Osteoblast (primary cell): Measurements from ENCODE around the gene SLC6A9. TPM values are rescaled to one million over a fixed set of nuclear protein-coding genes. Genes with fewer than 3 reads are reported as not detected.

Experiments
- DNase-seq: peaks from one replicate; pipeline ENCODE4 v3.0.0; 2011; ENCODE audit warnings: low spot score, mixed read lengths; ENCODE audit not compliant: insufficient read length; ENCODE audit errors: missing footprints
- H2AFZ ChIP-seq: 2 replicates; pipeline ENCODE4 v1.6.0; 2011; ENCODE audit warnings: mild to moderate bottlenecking, low read length
- H3K27ac ChIP-seq: 2 replicates; pipeline ENCODE4 v1.5.1; 2011; ENCODE audit warnings: mild to moderate bottlenecking, low read depth, low read length, moderate library complexity
- H3K27me3 ChIP-seq: 2 replicates; pipeline ENCODE4 v1.6.0; 2012; ENCODE audit warnings: mild to moderate bottlenecking, control low read depth, inconsistent platforms, low read length, moderate library complexity; ENCODE audit not compliant: insufficient read depth
- H3K36me3 ChIP-seq: 2 replicates; pipeline ENCODE4 v1.5.1; 2011; ENCODE audit warnings: mild to moderate bottlenecking, low read length, control low read depth, moderate library complexity; ENCODE audit not compliant: insufficient read depth
- H3K4me1 ChIP-seq: 2 replicates; pipeline ENCODE4 v1.5.1; 2011; ENCODE audit warnings: mild to moderate bottlenecking, low read length, control low read depth, moderate library complexity; ENCODE audit not compliant: insufficient read depth
- H3K4me2 ChIP-seq: 2 replicates; pipeline ENCODE4 v1.6.0; 2011; ENCODE audit warnings: mild to moderate bottlenecking, low read length; ENCODE audit not compliant: insufficient read depth
- H3K4me3 ChIP-seq: fragments of 200-600 bp; sonication (generic); 3 replicates; pipeline ENCODE4 v1.5.1; 2012; ENCODE audit warnings: mild to moderate bottlenecking, low read length, inconsistent platforms; ENCODE audit not compliant: insufficient read depth
- H3K79me2 ChIP-seq: 2 replicates; pipeline ENCODE4 v1.6.0; 2012; ENCODE audit warnings: mild to moderate bottlenecking, low read length, control low read depth, inconsistent platforms; ENCODE audit not compliant: insufficient read depth
- H3K9me3 ChIP-seq: 2 replicates; pipeline ENCODE4 v1.5.1; 2011; ENCODE audit warnings: low read depth, low read length, control low read depth
- H4K20me1 ChIP-seq: 2 replicates; pipeline ENCODE4 v1.6.0; 2012; ENCODE audit warnings: mild to moderate bottlenecking, low read length, control low read depth; ENCODE audit not compliant: insufficient read depth
- total RNA-seq: library from RNA; depleted of rRNA; stranded (reverse); fragments of >200 nt; gene quantifications from 2 replicates; pipeline ENCODE4 v1.2.3, GENCODE V29; 2012
- TF ChIP-seq, protein P1 (sequence below): IDR thresholded peaks from 2 replicates; pipeline ENCODE4 v1.5.1; 2011; ENCODE audit warnings: mild to moderate bottlenecking, low read depth, low read length, moderate library complexity; ENCODE audit errors: extremely low read depth

The SLC6A9 gene
- total RNA-seq, 1 donor, result 18.5 TPM

DNA sequence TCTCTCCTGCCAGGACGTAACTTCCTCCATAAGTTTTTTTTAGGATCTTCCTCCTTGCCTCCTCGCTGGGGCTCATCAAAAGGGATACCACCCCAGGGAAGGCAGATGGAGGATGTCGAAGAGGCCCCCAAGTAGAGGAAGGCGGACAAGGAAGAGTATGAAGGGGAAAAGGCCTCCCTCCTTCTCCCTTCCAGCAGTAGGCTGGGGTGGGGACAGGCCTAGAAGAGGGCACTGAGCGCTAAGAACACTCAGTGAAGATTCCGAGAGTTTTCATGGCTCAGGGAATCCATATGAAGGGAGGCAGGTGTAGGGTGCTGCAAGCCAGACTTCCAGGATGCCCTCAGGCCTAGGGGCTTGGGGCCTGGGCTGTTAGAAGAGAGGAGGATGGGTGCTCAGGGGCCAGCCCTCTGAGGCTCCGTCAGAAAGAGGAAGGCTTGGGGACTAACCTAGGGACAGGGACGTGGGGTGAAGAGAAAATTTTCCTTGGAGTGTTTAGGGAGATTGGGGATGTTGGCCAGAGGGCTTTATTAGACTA lies 1.8 kb upstream of the SLC6A9 start:
- Histone ChIP-seq H4K20me1 (no peaks in the 10 kb centered on the region), H3K79me2 (no peaks in the 10 kb centered on the region), H3K4me1 (peaks cover 26% of the 10 kb centered on the region), H2AFZ (no peak overlapping the region), H3K27ac (no peak overlapping the region), H3K4me2 (no peak overlapping the region), H3K9me3 (no peaks in the 10 kb centered on the region), H3K36me3 (no peaks in the 10 kb centered on the region), H3K27me3 (no peaks in the 10 kb centered on the region), H3K4me3 (no peak overlapping the region)
- TF ChIP-seq, protein P1, sequence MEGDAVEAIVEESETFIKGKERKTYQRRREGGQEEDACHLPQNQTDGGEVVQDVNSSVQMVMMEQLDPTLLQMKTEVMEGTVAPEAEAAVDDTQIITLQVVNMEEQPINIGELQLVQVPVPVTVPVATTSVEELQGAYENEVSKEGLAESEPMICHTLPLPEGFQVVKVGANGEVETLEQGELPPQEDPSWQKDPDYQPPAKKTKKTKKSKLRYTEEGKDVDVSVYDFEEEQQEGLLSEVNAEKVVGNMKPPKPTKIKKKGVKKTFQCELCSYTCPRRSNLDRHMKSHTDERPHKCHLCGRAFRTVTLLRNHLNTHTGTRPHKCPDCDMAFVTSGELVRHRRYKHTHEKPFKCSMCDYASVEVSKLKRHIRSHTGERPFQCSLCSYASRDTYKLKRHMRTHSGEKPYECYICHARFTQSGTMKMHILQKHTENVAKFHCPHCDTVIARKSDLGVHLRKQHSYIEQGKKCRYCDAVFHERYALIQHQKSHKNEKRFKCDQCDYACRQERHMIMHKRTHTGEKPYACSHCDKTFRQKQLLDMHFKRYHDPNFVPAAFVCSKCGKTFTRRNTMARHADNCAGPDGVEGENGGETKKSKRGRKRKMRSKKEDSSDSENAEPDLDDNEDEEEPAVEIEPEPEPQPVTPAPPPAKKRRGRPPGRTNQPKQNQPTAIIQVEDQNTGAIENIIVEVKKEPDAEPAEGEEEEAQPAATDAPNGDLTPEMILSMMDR, result no peak
- peak; percentile 58 for DNase-seq

GRCh38 chr1:44032170-44032790 lies 1.0 kb upstream of the SLC6A9 start:
- peaks cover 26% of the 10 kb centered on the region for H3K4me1 ChIP-seq
- H3K9me3 ChIP-seq, result no peaks in the 10 kb centered on the region
- H4K20me1 ChIP-seq, result no peaks in the 10 kb centered on the region
- no peak overlapping the region for H3K27ac ChIP-seq
- TF ChIP-seq, protein P1, result no peak
- H3K27me3 ChIP-seq, result no peaks in the 10 kb centered on the region
- no peaks in the 10 kb centered on the region for H3K36me3 ChIP-seq
- H3K79me2 ChIP-seq, result no peaks in the 10 kb centered on the region
- DNase-seq, result peak; percentile 5
- H3K4me3 ChIP-seq, result no peak overlapping the region
- H3K4me2 ChIP-seq, result no peak overlapping the region
- H2AFZ ChIP-seq, result no peak overlapping the region

GRCh38 chr1:44030605-44031251 lies 534 bp downstream of the SLC6A9 start:
- peaks cover 12% of the 10 kb centered on the region for H3K4me1 ChIP-seq
- peak overlapping the region; percentile 94 for H3K4me2 ChIP-seq
- H3K36me3 ChIP-seq, result no peaks in the 10 kb centered on the region
- H3K9me3 ChIP-seq, result no peaks in the 10 kb centered on the region
- H3K79me2 ChIP-seq, result no peaks in the 10 kb centered on the region
- no peak overlapping the region for H3K27ac ChIP-seq
- H4K20me1 ChIP-seq, result no peaks in the 10 kb centered on the region
- H3K4me3 ChIP-seq, result peak overlapping the region; percentile 75
- DNase-seq, result peak; percentile 91
- H3K27me3 ChIP-seq, result no peaks in the 10 kb centered on the region
- TF ChIP-seq, protein P1, result no peak
- H2AFZ ChIP-seq, result peak overlapping the region; percentile 65

- peak overlapping the region; percentile 94 for H3K4me2 ChIP-seq
- no peaks in the 10 kb centered on the region for H3K36me3 ChIP-seq
- TF ChIP-seq, protein P1, result no peak
- peak overlapping the region; percentile 75 for H3K4me3 ChIP-seq
- peak; percentile 98 for DNase-seq
- no peaks in the 10 kb centered on the region for H3K79me2 ChIP-seq
- H4K20me1 ChIP-seq, result no peaks in the 10 kb centered on the region
- H3K9me3 ChIP-seq, result no peaks in the 10 kb centered on the region
- H3K4me1 ChIP-seq, result peaks cover 7% of the 10 kb centered on the region
- no peaks in the 10 kb centered on the region for H3K27me3 ChIP-seq
- peak overlapping the region; percentile 95 for H2AFZ ChIP-seq
- peak overlapping the region; percentile 18 for H3K27ac ChIP-seq
These were observed 1.2 kb downstream of the SLC6A9 start for GRCh38 chr1:44029911-44030604.
